Measurements from ENCODE around the gene SEC24D.

- TF ChIP-seq EZH2 (IDR thresholded peaks at IDR 0.05; ENCODE audit: low read length, unreplicated experiment) (no peak), CTCF (conservative IDR thresholded peaks at IDR 0.05; ENCODE audit: low read depth, low read length) (no peak)
Measured at GRCh38 chr4:118718511-118719170, 117.3 kb downstream of the SEC24D start.

All from PC-3 (cell line).